Activated naive CD4-positive, alpha-beta T cell (primary cell): ENCODE data around the gene GNA12.
"Not testable (repeated sequence)": the region's sequence is repeated elsewhere in the genome, so short reads cannot be mapped to it uniquely, and the experiment has no call there.

Source experiments
- DNase-seq, 4 experiments: peaks; one replicate each; lab custom pipeline; 2025; lab: John Stamatoyannopoulos, UW

Gene GNA12

GRCh38 chr7:2691011-2691707 lies 152.9 kb downstream of the GNA12 start:
- no peak for DNase-seq

- no peak for DNase-seq
Observed at GRCh38 chr7:2689951-2690705, 154.0 kb downstream of the GNA12 start.

- DNase-seq = no peak
Observed at GRCh38 chr7:2689343-2689847, 154.7 kb downstream of the GNA12 start.

GRCh38 chr7:2688409-2689342 lies 155.4 kb downstream of the GNA12 start:
- DNase-seq = no peak

- DNase-seq = no peak
Observed at GRCh38 chr7:2687881-2688318, 156.2 kb downstream of the GNA12 start, which contains the start of gene AMZ1. Gene AMZ1 (plus strand): TSS chr7:2688202. CDS start chr7:2700452, 12,250 bp downstream.

GRCh38 chr7:2687338-2687869 lies 156.7 kb downstream of the GNA12 start:
- no peak for DNase-seq

GRCh38 chr7:2686101-2686500 lies 158.0 kb downstream of the GNA12 start:
- no peak for DNase-seq

GRCh38 chr7:2684501-2684900 lies 159.6 kb downstream of the GNA12 start:
- no peak for DNase-seq

- no peak for DNase-seq
Observed at GRCh38 chr7:2681929-2682799, 161.9 kb downstream of the GNA12 start.

- peak in 2 of 4 experiments; percentile 17 to 41 for DNase-seq
Observed at GRCh38 chr7:2680792-2681490, 163.2 kb downstream of the GNA12 start.

- no peak for DNase-seq
Observed at GRCh38 chr7:2680256-2680655, 163.9 kb downstream of the GNA12 start.

GRCh38 chr7:2679135-2680127 lies 164.7 kb downstream of the GNA12 start:
- not testable (repeated sequence) for DNase-seq

GRCh38 chr7:2678454-2678853 lies 165.7 kb downstream of the GNA12 start:
- not testable (repeated sequence) for DNase-seq
